H1 (cell line): Measurements from ENCODE around the gene KCNB1.

Source experiments
- EZH2 ChIP-seq: fragments of 200-600 bp; sonication (generic); IDR thresholded peaks from 2 replicates; pipeline ENCODE4 v1.7.1; 2012; ENCODE audit warnings: low read depth, mild to moderate bottlenecking, moderate library complexity, low read length, inconsistent platforms; ENCODE audit not compliant: severe bottlenecking
- JUN ChIP-seq: IDR thresholded peaks from 2 replicates; pipeline ENCODE4 v1.6.1; 2011; ENCODE audit warnings: low read depth, mild to moderate bottlenecking, improper control_type of control experiment, low read length
- JUND ChIP-seq: IDR thresholded peaks from 2 replicates; pipeline ENCODE4 v1.6.1; 2011; ENCODE audit warnings: mild to moderate bottlenecking, improper control_type of control experiment, low read length
- POLR2AphosphoS5 ChIP-seq: IDR thresholded peaks from 2 replicates; pipeline ENCODE4 v1.6.1; 2011; ENCODE audit warnings: low read depth, low read length
- SIX5 ChIP-seq: IDR thresholded peaks from 2 replicates; pipeline ENCODE4 v1.6.1; 2011; ENCODE audit warnings: mild to moderate bottlenecking, low read depth, low read length
- TF ChIP-seq, protein P1 (sequence below), 3 experiments: IDR thresholded peaks; 1 replicate in 2 of 3; 2 replicates in 1 of 3; pipeline versions ENCODE4 v1.5.1 to v1.6.1; 2011; ENCODE audit warnings: low read length in 3 of 3, mild to moderate bottlenecking in 3 of 3, inconsistent platforms in 2 of 3, low read depth in 1 of 3, moderate library complexity in 1 of 3; ENCODE audit not compliant: insufficient read depth in 1 of 3; ENCODE audit errors: control extremely low read depth in 1 of 3

DNA sequence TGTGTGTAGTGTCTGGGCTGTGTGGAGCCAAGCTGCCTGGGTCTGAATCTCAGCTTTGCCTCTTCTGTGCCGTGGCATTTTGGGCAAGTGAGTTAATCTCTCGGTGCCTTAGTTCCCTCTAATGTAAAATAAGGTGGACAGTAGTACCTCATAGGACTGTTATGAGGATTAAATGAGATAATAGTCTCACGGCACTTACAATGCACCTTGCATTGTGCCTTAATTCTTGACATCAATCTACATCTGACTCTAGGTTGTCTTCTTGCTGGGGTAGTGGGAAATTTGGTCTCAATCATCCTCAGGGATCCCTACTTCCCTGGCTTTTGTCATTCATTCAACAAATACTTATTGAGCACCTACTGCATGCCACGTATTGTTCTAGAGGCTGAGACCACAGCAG is 133.9 kb downstream of the KCNB1 start:
- no peak for TF ChIP-seq EZH2
- TF ChIP-seq, protein P1, sequence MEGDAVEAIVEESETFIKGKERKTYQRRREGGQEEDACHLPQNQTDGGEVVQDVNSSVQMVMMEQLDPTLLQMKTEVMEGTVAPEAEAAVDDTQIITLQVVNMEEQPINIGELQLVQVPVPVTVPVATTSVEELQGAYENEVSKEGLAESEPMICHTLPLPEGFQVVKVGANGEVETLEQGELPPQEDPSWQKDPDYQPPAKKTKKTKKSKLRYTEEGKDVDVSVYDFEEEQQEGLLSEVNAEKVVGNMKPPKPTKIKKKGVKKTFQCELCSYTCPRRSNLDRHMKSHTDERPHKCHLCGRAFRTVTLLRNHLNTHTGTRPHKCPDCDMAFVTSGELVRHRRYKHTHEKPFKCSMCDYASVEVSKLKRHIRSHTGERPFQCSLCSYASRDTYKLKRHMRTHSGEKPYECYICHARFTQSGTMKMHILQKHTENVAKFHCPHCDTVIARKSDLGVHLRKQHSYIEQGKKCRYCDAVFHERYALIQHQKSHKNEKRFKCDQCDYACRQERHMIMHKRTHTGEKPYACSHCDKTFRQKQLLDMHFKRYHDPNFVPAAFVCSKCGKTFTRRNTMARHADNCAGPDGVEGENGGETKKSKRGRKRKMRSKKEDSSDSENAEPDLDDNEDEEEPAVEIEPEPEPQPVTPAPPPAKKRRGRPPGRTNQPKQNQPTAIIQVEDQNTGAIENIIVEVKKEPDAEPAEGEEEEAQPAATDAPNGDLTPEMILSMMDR (IDR thresholded peaks at IDR 0.05; ENCODE audit: control extremely low read depth in 1 of 3, insufficient read depth in 1 of 3, low read depth in 1 of 3, low read length in 3 of 3): no peak
- TF ChIP-seq POLR2AphosphoS5: no peak
- TF ChIP-seq SIX5: no peak
- no peak for TF ChIP-seq JUN
- TF ChIP-seq JUND: no peak
